ENCODE results near the gene TSPOAP1.

Gene TSPOAP1

GRCh38 chr17:58328195-58329034 lies at the start of gene TSPOAP1:
TSS of gene TSPOAP1 (minus strand) at chr17:58328795. CDS start at chr17:58327920, 875 bp downstream.
- DNase-seq (ENCODE audit: low read depth): no peak

- DNase-seq (ENCODE audit: low read depth): no peak
Observed at GRCh38 chr17:58377661-58378060, 49.1 kb upstream of the TSPOAP1 start.

- DNase-seq (ENCODE audit: low read depth): no peak
Observed at GRCh38 chr17:58377093-58377601, 48.6 kb upstream of the TSPOAP1 start.

GRCh38 chr17:58376472-58377000 lies 47.9 kb upstream of the TSPOAP1 start:
- DNase-seq (ENCODE audit: low read depth): no peak

- DNase-seq (ENCODE audit: low read depth): no peak
Observed at GRCh38 chr17:58375811-58376210, 47.2 kb upstream of the TSPOAP1 start.

GRCh38 chr17:58375256-58375655 lies 46.7 kb upstream of the TSPOAP1 start:
- no peak for DNase-seq (ENCODE audit: low read depth)

- no peak for DNase-seq (ENCODE audit: low read depth)
Observed at GRCh38 chr17:58373923-58374322, 45.3 kb upstream of the TSPOAP1 start.

- DNase-seq (ENCODE audit: low read depth): no peak
Observed at GRCh38 chr17:58373003-58373402, 44.4 kb upstream of the TSPOAP1 start.

GRCh38 chr17:58371300-58371950 lies 42.8 kb upstream of the TSPOAP1 start:
- no peak for DNase-seq (ENCODE audit: low read depth)

- DNase-seq (ENCODE audit: low read depth): no peak
Observed at GRCh38 chr17:58370716-58371115, 42.1 kb upstream of the TSPOAP1 start.

GRCh38 chr17:58370309-58370708 lies 41.7 kb upstream of the TSPOAP1 start:
- no peak for DNase-seq (ENCODE audit: low read depth)

GRCh38 chr17:58369214-58370031 lies 40.8 kb upstream of the TSPOAP1 start:
- no peak for DNase-seq (ENCODE audit: low read depth)

- no peak for DNase-seq (ENCODE audit: low read depth)
Observed at GRCh38 chr17:58368860-58369213, 40.2 kb upstream of the TSPOAP1 start.

GRCh38 chr17:58367461-58367860 lies 38.9 kb upstream of the TSPOAP1 start:
- no peak for DNase-seq (ENCODE audit: low read depth)

- no peak for DNase-seq (ENCODE audit: low read depth)
Observed at GRCh38 chr17:58365980-58366595, 37.5 kb upstream of the TSPOAP1 start.

GRCh38 chr17:58365185-58365979 lies 36.8 kb upstream of the TSPOAP1 start:
- DNase-seq (ENCODE audit: low read depth): no peak

GRCh38 chr17:58364270-58364942 lies 35.8 kb upstream of the TSPOAP1 start:
- DNase-seq (ENCODE audit: low read depth): no peak

- DNase-seq (ENCODE audit: low read depth): no peak
Observed at GRCh38 chr17:58363457-58364185, 35.0 kb upstream of the TSPOAP1 start.

- DNase-seq (ENCODE audit: low read depth): no peak
Observed at GRCh38 chr17:58362368-58363014, 33.9 kb upstream of the TSPOAP1 start.
